ENCODE results near the gene NLE1.

GRCh38 chr17:35166526-35166925, 24.4 kb upstream of the NLE1 start:
- TF ChIP-seq CTCF (IDR thresholded peaks at IDR 0.05) (no peak), POLR2A (IDR thresholded peaks at IDR 0.05) (no peak)

All from Peyer's patch (tissue), 4 donors.